ENCODE results near the gene FAHD2B.
"Not testable (repeated sequence)": the region's sequence is repeated elsewhere in the genome, so short reads cannot be mapped to it uniquely, and the experiment has no call there.

FAHD2B gene, protein sequence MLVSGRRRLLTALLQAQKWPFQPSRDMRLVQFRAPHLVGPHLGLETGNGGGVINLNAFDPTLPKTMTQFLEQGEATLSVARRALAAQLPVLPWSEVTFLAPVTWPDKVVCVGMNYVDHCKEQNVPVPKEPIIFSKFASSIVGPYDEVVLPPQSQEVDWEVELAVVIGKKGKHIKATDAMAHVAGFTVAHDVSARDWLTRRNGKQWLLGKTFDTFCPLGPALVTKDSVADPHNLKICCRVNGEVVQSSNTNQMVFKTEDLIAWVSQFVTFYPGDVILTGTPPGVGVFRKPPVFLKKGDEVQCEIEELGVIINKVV

DNA sequence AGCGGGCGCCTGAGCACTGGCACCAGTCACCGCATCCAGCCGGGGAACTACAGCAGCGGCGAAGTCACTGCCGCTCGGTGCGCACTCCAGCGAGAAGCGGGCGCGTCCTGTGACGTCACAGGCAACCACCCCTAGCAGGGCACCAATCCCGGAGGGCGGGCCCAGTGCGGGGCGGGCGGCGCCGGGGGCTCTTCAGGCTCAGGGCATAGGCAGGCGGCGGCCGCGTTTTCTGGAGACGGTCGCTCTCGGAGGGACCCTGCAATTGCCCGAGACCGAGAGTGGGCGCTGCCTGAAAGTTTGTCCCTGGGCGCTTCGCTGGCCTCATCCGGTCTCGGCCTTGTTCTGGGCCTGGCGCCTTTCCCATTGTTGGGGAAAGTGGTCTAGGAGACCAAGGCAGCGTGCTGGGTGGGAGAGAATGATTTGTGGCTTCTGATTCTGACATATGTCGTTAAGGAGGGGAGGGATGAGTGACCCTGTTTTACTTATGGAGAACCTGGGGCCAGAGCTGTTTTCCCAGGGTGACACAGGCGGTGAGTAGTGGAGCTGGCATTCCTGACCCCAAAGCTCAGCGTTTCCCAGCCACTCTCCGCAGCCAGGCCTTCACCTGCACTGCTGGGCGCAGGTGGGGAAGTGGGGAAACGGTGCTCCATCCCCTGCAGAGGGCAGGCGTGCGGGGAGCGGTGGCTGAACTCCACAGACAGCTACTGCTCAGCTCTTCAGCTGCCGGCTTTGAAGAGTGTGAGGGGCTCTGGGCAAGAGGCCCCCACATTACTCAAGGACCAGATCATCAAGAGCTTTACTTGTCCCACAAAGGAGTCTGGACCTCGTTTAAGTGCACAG, at the start of gene FAHD2B:
Gene FAHD2B, minus strand, starts transcription at position 111 of the 840 bp plus-strand sequence. CDS start 3,176 bp downstream, outside the sequence.
- peak; percentile 51 for DNase-seq

DNA sequence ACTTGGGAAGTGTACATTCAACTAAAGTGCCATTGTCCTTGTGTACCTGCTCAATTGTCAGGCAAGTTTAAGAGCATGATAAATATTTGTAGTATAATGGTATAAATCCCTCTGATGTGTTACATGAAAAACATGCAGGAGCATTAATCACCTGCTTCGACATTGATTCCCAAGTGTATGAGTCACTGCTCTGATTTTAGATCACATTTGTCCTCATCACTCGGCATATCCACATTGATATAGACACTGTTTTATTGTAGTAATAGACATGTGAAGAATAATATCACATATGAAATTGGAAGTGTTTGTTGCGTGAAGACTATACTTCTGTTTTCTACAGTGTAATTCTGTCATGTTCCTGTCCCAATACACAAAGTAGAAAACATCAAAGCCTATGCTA, 49.3 kb upstream of the FAHD2B start:
- not testable (repeated sequence) for DNase-seq

DNA sequence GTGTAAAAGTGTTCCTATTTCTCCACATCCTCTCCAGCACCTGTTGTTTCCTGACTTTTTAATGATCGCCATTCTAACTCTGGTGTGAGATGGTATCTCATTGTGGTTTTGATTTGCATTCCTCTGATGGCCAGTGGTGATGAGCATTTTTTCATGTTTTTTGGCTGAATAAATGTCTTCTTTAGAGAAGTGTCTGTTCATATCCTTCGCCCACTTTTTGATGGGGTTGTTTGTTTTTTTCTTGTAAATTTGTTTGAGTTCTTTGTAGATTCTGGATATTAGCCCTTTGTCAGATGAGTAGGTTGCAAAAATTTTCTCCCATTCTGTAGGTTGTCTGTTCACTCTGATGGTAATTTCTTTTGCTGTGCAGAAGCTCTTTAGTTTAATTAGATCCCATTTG, 34.4 kb upstream of the FAHD2B start:
- DNase-seq: not testable (repeated sequence)

DNA sequence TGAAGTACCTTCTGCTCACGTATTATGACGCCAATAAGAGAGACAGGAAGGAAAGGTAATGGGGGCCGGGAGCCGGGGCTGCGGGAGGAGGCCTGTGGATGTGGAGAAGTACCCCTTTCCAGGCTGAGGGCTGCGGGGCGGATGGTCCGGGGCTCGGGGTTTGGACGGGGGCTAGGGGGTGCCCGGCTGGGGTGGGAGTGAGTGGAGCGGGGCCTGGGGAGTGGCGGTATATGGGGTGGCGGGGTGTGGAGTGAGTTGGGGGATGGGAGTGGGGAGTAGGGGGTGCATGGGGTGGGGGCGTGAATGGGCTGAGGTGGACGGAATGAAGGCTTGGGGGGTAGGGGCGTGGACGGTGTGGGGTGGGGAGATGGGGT, 19.2 kb upstream of the FAHD2B start:
- DNase-seq: not testable (repeated sequence)

DNA sequence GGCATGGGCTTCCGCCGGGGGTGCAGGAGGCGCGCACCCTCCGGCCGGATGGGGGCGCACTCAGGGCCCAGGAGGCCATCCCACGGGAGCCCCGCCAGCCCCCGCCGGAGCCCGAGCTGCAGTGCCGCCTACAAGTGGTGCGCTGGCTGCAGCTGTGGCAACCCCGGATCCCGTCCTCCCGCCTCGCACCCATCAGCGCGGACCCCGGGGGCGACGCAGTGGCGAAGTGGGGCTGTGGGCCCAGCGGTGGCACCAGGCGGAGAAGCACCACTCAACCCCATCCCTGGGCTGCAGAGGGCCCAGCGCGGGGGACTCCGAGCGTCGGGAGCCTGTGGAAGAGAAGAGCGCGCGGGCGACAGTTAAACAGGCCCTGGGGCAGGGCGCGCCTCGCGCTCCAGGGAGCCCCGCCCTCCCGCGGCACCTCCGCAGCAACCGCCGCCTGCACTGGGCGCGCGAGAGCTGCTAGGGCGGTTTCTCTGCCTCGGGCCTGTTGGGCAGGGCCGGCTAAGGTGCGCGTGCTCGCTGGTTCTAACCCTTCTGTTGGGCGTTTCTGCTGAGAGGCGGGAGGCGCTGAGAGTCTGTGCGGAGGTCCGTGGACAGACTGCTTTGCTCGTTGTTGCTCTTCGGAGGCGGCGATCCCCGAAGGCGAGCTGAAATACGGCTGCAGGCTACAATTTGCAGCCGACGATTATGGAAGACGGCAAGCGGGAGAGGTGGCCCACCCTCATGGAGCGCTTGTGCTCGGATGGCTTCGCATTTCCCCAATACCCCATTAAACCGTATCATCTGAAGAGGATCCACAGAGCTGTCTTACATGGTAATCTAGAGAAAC, 18.6 kb upstream of the FAHD2B start, which contains the start of gene ANKRD36:
Gene ANKRD36, plus strand, starts transcription at position 104 of the 832 bp plus-strand sequence. Its CDS starts 587 bp downstream, at position 691.
- DNase-seq: not testable (repeated sequence)

DNA sequence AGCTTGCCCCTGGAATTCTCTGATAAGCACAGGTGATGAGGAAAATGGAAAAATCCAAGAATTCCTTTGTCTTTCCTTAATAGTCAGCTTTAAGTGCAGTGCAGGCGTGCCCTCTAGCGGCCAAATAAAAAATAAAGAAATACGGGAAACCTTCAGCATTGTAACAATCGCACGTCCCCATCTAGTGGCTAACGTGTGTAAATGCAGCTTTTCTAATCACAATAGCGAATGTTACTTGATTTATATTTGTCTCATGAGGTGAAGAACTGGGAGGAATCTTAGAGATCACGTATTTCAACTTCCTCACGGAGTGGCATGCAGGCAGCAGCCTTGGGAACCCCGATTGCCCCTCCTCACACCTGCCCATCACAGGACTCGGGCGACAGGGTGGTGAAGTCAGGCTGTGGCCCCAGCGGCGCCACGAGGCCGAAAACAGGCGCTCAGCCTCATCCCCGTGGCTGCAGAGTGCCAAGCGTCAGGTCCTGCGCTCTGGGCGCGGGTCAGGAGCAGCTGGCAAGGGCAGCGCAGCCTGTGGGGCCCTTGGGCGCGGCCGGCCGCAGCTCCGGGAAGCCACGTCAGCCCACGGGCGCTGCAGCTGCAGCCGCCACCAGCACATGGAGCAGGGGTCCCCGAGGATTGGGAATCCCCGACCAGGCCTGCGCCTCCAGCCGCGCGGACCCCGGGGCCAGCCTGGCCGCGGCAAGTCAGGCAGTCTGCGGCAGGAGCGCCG, 17.8 kb upstream of the FAHD2B start:
- DNase-seq: not testable (repeated sequence)

DNA sequence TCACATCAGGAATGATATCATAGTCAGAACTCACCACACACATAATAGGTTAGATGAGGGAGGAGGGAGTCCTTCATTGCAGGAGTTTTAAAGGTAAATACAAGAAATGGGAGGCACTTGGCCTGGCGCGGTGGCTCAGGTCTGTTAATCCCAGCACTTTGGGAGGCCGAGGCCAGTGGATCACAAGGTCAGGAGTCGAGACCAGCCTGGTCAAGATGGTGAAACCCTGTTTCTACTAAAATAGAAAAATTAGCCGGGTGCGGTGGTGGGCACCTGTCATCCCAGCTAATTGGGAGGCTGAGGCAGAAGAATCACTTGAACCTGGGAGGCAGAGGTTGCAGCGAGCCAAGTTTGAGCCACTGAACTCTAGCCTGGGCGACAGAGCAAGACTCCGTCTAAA, 16.6 kb upstream of the FAHD2B start:
- DNase-seq: not testable (repeated sequence)

DNA sequence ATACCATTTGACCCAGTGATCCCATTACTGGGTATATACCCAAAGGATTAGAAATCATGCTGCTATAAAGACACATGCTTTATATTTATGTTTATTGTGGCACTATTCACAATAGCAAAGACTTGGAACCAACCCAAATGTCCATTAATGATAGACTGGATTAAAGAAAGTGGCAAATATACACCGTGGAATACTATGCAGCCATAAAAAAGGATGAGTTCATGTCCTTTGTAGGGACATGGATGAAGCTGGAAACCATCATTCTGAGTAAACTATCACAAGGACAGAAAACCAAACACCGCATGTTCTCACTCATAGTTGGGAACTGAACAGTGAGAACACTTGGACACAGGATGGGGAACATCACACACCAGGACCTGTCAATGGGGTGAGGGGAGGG, 12.2 kb upstream of the FAHD2B start:
- not testable (repeated sequence) for DNase-seq

DNA sequence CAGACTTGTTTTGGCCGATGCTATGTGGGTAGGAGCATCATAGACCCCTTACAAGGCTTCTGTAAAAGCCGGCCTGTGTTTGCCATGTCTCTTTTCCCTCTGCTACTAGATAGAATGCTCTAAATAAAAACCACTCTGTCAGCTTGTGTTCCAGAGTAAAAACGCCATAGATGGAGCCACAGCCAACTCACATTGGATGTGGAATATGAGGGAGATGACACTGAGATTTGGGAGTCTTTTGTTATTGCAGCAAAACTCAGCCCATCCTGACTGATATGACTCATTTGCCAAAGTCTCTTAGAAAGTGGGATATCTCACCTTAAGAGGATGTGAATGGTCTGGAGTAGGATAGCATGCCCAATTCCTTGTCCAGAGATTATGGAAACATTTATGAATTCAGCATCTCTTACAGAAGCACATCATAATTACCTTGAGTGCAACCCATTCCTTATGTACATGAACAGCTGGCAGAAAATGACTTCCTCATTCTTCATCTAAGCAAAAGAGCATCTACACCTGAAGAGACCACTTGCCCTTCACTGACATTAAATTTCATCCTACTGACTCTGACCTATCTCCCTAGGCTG, 4.2 kb upstream of the FAHD2B start:
- DNase-seq: not testable (repeated sequence)

DNA sequence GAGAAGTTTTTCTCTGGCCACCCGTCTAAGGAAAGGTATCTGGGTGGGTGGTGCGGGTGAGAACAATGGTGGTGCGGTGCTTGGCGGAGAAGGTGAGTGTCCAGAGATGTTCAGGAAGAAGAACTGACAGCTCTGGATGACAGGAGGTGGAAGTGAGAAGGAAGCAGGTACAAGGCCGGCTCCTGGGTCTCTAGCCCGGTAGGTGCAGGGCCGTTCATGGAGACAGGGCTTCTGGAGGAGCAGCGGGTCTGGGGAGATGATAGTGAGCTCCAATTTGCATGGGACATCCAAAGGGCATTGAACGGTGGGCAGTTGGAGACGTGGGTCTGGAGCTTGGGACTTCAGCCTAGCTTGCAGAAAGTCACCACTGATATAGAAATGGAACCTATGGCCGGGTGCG, 979 bp upstream of the FAHD2B start:
- DNase-seq: no peak

DNA sequence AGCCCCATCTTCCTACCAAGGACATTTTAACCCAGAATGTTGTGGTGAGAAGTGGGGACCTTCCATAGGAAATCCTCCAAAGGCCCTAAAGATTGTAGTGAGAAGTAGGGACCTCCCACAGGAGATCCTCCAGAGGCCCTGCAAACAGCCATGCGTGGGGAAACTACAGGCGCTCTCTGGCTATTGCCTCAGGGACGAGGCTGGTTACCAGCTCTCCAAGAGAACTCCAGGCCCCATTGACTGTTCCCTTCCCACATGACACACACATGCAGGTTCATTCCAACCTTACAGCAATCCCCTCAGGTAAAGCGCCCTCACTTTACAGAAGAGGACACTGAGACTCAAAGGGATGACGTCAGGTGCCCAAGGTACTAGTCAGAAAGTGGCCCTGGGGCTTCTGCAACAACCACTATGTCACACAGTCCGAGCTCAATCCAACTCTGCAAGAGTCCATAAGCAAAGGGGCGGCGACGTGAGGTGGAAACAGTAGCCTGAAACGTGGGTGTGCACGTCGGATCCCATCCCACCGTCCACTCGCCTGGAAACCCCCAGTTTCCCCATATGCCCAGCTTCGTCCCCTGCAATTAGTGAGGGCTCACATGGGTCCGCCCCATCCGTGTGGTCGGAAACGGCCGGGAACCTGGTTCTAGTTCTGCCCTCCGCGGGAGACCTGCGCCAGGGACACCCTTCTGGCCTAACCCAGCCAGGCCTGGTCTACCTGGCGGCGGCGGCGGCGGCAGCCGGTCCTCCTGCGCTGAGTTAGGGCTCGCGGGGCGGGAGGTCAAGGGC, 505 bp downstream of the FAHD2B start:
- not testable (repeated sequence) for DNase-seq

DNA sequence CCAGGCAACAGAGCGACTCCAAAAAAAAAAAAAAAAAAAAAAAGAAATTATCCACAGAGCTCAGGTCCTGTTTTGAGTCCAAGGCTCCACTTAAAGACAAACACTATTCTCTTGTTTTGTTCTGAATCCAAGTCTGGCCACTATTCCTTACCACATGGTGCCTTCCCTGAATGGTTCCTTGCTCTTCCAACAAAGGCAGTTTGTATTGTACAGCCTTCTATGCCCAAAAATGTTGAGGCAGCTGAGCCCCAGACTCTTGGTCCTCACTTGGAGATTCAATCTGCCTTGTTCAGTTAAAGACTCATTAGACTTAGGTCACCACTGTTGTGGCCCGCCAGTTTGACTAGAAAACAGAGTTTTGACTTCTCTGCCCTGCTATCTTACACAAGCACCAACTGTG, 1.7 kb downstream of the FAHD2B start:
- DNase-seq: not testable (repeated sequence)

DNA sequence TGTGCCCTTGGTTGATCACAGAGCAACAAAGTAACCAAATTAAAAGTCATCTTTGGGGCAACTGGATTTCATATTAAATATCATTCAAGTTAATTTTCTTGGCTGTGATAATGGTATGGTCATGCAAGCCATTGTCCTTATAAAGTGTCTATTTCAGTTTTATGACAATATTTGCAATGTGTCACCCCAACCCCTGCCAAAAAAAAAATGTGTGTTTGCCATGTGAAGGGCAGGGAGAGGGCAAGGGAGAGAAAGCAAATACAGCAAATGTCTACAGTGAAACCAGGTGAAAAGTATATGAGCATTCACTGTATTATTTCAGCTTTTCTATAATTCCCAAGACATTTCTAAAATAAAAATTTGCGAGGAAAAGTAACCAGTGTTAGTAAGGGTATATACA, 6.0 kb downstream of the FAHD2B start:
- DNase-seq: not testable (repeated sequence)

DNA sequence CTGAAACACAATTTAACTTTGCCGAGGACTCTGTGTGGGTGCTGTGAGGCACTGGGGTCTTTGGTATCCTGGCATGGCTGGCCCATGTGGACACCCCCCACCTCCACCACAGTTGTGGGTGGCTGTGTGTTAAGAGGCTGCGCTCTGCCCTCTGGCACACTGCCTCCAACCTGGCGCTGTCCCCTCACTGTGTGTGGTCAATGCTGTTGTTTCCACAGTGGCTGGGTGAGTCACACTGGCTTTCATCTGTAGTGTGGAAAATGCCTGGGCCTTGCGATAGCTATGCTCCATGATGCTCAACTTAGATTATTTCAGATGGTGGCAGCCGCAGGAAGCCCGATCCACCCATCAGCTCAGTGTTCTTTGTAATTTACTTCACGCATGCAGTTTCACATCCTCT, 9.6 kb downstream of the FAHD2B start:
- DNase-seq: not testable (repeated sequence)

DNA sequence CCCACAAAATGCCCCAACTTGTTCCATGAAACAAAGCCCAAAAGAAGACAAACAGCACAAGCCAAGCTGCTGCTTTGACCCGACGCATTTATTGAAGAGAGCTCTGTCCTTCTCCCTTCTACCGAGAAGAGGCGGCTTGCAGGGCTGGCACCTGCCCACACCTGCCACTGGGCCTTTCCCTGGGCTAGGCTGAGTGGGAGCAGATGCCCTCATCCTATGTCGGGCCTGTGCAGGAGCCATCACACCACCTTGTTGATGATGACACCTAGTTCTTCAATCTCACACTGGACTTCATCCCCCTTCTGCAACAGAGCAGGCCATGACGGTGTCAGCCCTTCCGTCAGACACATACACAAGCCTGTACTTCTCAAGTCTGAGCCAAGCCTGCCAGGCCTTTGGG, 11.2 kb downstream of the FAHD2B start:
- DNase-seq: not testable (repeated sequence)

DNA sequence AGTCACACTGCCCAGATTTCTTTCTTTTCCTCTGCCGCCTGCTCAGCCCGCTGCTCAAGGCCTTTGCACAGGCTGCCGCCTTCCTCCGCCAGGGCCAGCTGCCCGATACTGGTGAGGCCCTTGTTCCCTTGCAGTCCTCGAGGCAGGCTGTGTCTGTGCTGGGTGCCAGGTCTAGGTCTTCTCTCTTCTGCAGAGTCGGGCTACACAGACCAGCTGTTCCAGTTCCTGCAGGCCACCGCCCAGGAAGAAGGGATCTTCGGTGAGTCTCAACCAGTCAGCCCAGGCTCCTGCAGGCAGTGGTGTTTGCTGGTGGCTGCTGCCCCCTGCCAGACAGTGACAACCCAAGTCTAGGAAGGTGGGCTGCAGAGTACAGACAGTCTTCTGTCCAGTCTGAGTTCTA, 12.5 kb downstream of the FAHD2B start:
- not testable (repeated sequence) for DNase-seq

DNA sequence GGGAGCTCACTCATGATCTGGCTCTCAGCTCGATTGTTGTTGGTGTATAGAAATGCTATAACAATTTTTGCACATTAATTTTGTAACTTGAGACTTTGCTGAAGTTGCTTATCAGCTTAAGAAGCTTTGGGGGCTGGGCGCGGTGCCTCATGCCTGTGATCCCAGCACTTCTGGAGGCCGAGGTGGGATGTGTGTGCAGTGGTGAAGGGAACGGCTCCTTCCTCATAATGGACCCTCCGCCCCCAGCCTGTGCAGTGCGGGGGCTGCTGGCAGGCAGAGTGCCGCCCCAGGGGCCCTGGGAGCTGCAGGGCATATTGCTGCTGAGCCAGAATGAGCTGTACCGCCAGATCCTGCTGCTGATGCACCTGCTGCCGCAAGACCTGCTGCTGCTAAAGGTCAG, 13.8 kb downstream of the FAHD2B start:
- DNase-seq: not testable (repeated sequence)

DNA sequence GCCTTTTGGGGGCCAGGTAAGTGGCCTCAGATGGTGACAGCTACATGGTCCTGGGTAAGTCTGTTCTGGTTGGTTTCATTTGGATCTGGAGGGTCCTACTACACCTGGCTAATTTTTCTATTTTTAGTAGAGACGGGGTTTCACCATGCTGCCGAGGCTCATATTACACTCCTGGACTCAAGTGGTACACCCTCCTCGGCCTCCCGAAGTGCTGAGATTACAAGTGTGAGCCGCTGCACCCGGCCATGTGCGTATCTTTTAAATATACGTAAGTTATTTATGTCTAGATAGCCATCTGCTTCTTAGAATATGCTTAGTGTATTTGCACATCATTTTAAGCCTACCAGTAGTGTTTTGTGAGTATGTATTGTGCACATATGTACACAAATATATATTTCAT, 17.5 kb downstream of the FAHD2B start:
- DNase-seq: not testable (repeated sequence)

DNA sequence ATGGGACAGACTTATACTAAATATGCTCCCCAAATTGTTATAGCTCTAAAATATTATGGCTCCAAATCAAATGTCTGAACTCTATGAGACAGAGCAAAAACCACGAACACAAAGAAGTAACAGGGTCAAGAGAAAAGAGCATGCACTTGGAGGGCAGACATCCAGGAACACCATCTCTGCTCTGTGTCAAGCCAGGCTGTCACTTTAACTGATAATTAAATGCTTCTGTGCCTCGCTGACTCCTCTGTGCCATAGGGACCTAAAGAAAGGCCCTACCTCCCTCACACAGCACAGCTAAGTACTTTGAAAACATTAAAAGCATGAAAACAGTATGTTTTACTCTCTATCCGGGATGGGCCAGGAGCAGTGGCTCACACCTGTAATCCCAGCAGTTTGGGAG, 23.8 kb downstream of the FAHD2B start:
- DNase-seq: not testable (repeated sequence)

DNA sequence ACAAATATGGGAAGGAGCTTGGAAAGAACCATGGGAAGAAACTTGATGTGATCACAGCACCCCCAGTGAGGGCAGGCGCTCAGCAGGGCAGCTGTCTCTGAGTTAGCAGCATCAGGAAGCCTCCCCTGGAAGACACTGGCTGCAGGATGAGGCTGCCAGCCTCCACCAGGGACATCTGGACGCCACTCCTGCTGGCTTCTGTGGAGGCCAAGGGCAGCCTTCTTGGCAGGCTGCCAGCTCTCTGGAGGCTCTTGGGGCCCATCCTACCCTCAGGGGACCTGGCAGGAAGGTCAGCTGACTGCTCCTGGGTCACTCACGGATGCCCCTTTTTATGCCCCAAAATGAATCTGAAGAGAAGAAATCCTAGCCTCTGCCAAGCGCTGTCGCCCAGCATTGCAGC, 26.0 kb downstream of the FAHD2B start:
- not testable (repeated sequence) for DNase-seq

DNA sequence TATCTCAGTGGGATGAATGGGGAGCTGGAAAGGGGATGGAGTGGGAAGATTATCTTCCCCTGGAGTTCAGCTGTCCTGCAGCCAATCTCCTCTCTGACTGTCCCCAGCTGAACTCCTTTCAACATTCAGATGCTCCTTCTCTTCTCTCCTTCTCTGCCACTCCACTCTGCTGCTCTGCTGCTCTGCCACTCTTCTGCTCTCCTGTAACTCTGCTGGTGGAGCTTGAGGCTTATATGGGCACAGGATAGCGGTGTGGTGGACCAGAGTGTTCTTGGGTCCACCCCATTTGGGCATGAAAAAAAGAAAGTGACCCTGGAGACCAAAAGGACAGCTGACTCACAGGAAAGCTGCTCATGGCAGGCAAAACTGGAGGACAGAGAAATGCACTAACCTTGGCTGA, 26.6 kb downstream of the FAHD2B start:
- no peak for DNase-seq

Data from MV-4-11 (cell line).